Upper lobe of left lung (tissue), 6 donors: ENCODE data around the gene PLEKHG4B. TPM values are rescaled to one million over a fixed set of nuclear protein-coding genes. Genes with fewer than 3 reads are reported as not detected.
A peak's percentile ranks its signal among the peaks of the same experiment; 100 is the strongest.
"Not testable (repeated sequence)": the region's sequence is repeated elsewhere in the genome, so short reads cannot be mapped to it uniquely, and the experiment has no call there.

Experiments
- ATAC-seq, 2 donors: fragments of 200-7000 bp; cut with Tn5 transposase; one replicate each; pipeline ENCODE4 v1.9.1; 2022; ENCODE audit warnings: mild to moderate bottlenecking in 2 of 2, moderate library complexity in 2 of 2; ENCODE audit not compliant: low FRiP score in 2 of 2
- DNase-seq, 2 donors: peaks; one replicate each; pipeline ENCODE4 v3.0.0-alpha.2; 2019 to 2020
- H3K27ac ChIP-seq, 4 donors: fragments of 200-600 bp; sonication (generic); one replicate each; pipeline ENCODE4 v1.5.1; 2016 to 2019
- H3K27me3 ChIP-seq, 4 donors: fragments of 200-600 bp; sonication (generic); one replicate each; pipeline ENCODE4 v1.5.1; 2017 to 2019
- H3K36me3 ChIP-seq, 4 donors: fragments of 200-600 bp; sonication (generic); one replicate each; pipeline ENCODE4 v1.5.1; 2016 to 2019
- H3K4me1 ChIP-seq, 4 donors: fragments of 200-600 bp; sonication (generic); one replicate each; pipeline ENCODE4 v1.5.1; 2018 to 2019
- H3K4me3 ChIP-seq, 4 donors: fragments of 200-600 bp; sonication (generic); one replicate each; pipeline ENCODE4 v1.5.1; 2017 to 2019; ENCODE audit warnings: mild to moderate bottlenecking in 2 of 4, moderate library complexity in 1 of 4
- H3K9me3 ChIP-seq, 4 donors: fragments of 200-600 bp; sonication (generic); one replicate each; pipeline ENCODE4 v1.5.1; 2018 to 2019
- EP300 ChIP-seq, 4 donors: sonication (generic); formaldehyde crosslinking; IDR thresholded peaks; one replicate each; pipeline ENCODE4 v1.5.1; 2017; ENCODE audit warnings: antibody characterized with exemption in 4 of 4, control low read depth in 2 of 4
- POLR2A ChIP-seq, 4 donors: fragments of 450-650 bp; IDR thresholded peaks; one replicate each; pipeline ENCODE4 v1.5.1; 2016 to 2017; ENCODE audit warnings: antibody characterized with exemption in 4 of 4, mild to moderate bottlenecking in 2 of 4
- POLR2AphosphoS5 ChIP-seq, 2 donors: sonication (generic); formaldehyde crosslinking; IDR thresholded peaks; one replicate each; pipeline ENCODE4 v1.5.1; 2017; ENCODE audit warnings: antibody characterized with exemption in 2 of 2
- WGBS, 2 donors: methylation state at CpG; one replicate each; pipeline ENCODE4 v1.1.5; 2017 to 2018; 5-methylcytosine and 5-hydroxymethylcytosine counted together
- total RNA-seq, 6 donors: library from RNA; depleted of rRNA in 4 of 6; stranded (reverse); fragments of >200 nt in 4 of 6; gene quantifications; one replicate each; pipeline versions ENCODE4 v1.1.0 to v1.2.1, GENCODE V29; 2016 to 2021
- TF ChIP-seq, protein P1 (sequence below), 6 experiments: fragments of 450-650 bp in 4 of 6; fragments of 200-600 bp in 2 of 6; sonication (generic) in 2 of 6; IDR thresholded peaks; one replicate each; pipeline ENCODE4 v1.5.1; 2016 to 2019; ENCODE audit warnings: antibody characterized with exemption in 6 of 6
- donor health status: DM: no; HTN: no; CAD: no; lungs with moderate emphysema.
- donor health status: DM: no; HTN: yes; CAD: no; lungs with severe emphysema.

Gene PLEKHG4B, protein sequence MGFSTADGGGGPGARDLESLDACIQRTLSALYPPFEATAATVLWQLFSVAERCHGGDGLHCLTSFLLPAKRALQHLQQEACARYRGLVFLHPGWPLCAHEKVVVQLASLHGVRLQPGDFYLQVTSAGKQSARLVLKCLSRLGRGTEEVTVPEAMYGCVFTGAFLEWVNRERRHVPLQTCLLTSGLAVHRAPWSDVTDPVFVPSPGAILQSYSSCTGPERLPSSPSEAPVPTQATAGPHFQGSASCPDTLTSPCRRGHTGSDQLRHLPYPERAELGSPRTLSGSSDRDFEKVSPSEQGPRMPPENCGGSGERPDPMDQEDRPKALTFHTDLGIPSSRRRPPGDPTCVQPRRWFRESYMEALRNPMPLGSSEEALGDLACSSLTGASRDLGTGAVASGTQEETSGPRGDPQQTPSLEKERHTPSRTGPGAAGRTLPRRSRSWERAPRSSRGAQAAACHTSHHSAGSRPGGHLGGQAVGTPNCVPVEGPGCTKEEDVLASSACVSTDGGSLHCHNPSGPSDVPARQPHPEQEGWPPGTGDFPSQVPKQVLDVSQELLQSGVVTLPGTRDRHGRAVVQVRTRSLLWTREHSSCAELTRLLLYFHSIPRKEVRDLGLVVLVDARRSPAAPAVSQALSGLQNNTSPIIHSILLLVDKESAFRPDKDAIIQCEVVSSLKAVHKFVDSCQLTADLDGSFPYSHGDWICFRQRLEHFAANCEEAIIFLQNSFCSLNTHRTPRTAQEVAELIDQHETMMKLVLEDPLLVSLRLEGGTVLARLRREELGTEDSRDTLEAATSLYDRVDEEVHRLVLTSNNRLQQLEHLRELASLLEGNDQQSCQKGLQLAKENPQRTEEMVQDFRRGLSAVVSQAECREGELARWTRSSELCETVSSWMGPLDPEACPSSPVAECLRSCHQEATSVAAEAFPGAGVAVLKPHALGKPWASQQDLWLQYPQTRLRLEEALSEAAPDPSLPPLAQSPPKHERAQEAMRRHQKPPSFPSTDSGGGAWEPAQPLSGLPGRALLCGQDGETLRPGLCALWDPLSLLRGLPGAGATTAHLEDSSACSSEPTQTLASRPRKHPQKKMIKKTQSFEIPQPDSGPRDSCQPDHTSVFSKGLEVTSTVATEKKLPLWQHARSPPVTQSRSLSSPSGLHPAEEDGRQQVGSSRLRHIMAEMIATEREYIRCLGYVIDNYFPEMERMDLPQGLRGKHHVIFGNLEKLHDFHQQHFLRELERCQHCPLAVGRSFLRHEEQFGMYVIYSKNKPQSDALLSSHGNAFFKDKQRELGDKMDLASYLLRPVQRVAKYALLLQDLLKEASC (N-terminal part only)
- 1 to 10 TPM in 5 of 6 donors, under 1 TPM in 1; 0.40 to 5.9 (median 2.9) TPM for total RNA-seq

DNA sequence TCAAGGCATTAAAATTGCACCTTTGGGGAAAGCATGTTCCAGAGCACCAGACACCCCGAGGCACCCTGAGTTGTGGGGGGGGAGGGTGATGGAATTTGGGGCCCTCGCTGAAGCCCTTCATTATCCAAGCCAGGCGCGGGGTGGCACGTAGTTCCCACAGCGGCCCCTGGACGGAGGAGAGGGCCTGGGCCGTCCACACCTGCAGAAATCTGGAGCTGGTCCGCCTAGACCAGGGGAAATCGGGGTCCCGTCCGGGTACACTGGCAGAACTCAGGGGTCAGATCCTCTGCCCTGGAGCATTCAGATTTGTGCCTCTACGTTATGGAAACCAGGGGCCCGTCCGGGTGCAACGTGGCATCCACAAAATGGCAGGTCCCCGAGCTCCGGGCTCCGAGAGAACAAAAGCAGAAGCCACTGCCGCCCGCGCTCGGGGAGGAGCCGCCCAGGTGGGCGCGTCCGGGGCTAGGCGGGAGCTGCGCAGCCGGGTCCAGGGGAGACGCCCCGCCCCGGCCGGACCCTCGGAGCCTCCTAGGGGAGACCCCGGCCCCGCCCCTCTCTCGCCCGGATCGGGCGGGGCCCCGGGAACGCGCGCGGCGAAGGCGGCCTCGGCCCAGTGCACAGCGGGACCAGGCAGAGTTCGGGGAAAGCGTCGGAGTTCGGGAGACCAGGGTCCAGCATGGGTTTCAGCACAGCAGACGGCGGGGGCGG, at the start of gene PLEKHG4B:
TSS of gene PLEKHG4B (plus strand) at position 613 of the 708 bp plus-strand sequence. CDS start at position 677, 64 bp downstream.
- TF ChIP-seq POLR2A (IDR thresholded peaks at IDR 0.05) (no peak), POLR2AphosphoS5 (IDR thresholded peaks at IDR 0.05) (no peak), EP300 (IDR thresholded peaks at IDR 0.05) (no peak)
- TF ChIP-seq, protein P1, sequence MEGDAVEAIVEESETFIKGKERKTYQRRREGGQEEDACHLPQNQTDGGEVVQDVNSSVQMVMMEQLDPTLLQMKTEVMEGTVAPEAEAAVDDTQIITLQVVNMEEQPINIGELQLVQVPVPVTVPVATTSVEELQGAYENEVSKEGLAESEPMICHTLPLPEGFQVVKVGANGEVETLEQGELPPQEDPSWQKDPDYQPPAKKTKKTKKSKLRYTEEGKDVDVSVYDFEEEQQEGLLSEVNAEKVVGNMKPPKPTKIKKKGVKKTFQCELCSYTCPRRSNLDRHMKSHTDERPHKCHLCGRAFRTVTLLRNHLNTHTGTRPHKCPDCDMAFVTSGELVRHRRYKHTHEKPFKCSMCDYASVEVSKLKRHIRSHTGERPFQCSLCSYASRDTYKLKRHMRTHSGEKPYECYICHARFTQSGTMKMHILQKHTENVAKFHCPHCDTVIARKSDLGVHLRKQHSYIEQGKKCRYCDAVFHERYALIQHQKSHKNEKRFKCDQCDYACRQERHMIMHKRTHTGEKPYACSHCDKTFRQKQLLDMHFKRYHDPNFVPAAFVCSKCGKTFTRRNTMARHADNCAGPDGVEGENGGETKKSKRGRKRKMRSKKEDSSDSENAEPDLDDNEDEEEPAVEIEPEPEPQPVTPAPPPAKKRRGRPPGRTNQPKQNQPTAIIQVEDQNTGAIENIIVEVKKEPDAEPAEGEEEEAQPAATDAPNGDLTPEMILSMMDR (IDR thresholded peaks at IDR 0.05), result no peak
- Histone ChIP-seq H3K27me3 (peaks cover 0 to 16% (median 5%) of the 10 kb centered on the region in 4 donors), H3K27ac (no peak within 1 kb of the TSS), H3K4me1 (peaks cover 0 to 15% (median 5%) of the 10 kb centered on the region in 4 donors), H3K36me3 (no peaks in the 10 kb centered on the region), H3K9me3 (no peaks in the 10 kb centered on the region), H3K4me3 (peak within 1 kb of the TSS in 3 of 4 donors; percentile 32 to 53 (median 49))
- DNase-seq (peak in 1 of 2 donors; percentile 86), ATAC-seq (peak in 1 of 2 donors; percentile 54)
- WGBS, 2 donors, result 12 to 16% methylated on average over 16 to 37 of the region's 57 CpGs

DNA sequence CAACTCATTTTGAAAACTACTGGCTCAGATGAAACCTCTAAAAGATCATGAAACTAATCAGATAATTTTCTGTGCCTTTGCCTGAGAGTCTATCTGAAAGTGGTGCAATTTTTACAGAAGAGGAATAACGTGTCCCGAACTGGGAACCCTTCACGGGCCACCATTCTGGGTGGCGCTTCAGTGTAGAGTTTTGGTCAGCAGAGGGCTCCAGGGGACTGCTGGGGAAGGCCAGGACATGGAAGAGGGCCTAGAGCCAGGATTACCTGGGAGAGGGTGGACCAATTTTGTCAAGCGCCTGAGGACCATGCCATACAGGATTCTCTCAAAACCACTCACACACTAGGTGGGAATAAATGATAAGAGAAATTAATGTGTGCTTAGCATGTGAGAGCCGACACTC, 49.7 kb upstream of the PLEKHG4B start:
- WGBS, 2 donors, result 35 to 39% methylated on average over 6 of the region's 6 CpGs
- H3K4me3 ChIP-seq, result no peak overlapping the region
- H3K4me1 ChIP-seq, result no peaks in the 10 kb centered on the region
- peak in 1 of 2 donors; percentile 63 for ATAC-seq
- no peak overlapping the region for H3K27ac ChIP-seq
- H3K27me3 ChIP-seq, result no peaks in the 10 kb centered on the region
- H3K36me3 ChIP-seq, result no peaks in the 10 kb centered on the region
- no peaks in the 10 kb centered on the region for H3K9me3 ChIP-seq
- TF ChIP-seq, protein P1 (IDR thresholded peaks at IDR 0.05), result peak in 2 of 6 experiments; percentile 13 to 16
- no peak for TF ChIP-seq POLR2A (IDR thresholded peaks at IDR 0.05)
- DNase-seq, result no peak

DNA sequence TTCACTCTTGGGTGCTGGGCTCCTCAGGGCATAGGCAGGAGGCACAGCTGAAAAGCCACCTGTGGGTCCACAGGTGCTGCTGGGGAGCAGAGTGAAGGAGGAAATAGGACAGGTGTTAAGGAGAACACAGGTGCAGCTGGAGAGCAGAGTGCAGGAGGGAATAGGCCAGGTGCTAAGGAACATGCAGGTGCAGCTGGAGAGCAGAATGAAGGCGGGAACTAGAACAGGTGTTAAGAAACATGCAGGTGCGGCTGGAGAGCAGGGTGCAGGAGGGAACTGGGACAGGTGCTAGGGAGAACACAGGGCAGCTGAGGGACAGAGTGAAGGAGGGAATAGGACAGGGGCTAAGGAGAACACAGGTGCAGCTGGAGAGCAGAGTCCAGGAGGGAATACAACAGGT, 43.8 kb upstream of the PLEKHG4B start:
- H3K27ac ChIP-seq, result no peak overlapping the region
- H3K9me3 ChIP-seq, result no peaks in the 10 kb centered on the region
- H3K4me3 ChIP-seq, result no peak overlapping the region
- no peaks in the 10 kb centered on the region for H3K36me3 ChIP-seq
- peaks cover 0 to 5% (median 3%) of the 10 kb centered on the region in 4 donors for H3K4me1 ChIP-seq
- DNase-seq (no peak), ATAC-seq (peak in 1 of 2 donors; percentile 43)
- TF ChIP-seq POLR2AphosphoS5 (IDR thresholded peaks at IDR 0.05) (no peak), EP300 (IDR thresholded peaks at IDR 0.05) (no peak), POLR2A (IDR thresholded peaks at IDR 0.05) (no peak)
- TF ChIP-seq, protein P1 (IDR thresholded peaks at IDR 0.05), result no peak
- WGBS, 2 donors, result 33 to 38% methylated on average over 2 of the region's 2 CpGs
- H3K27me3 ChIP-seq, result peaks cover 0 to 8% (median 4%) of the 10 kb centered on the region in 4 donors

DNA sequence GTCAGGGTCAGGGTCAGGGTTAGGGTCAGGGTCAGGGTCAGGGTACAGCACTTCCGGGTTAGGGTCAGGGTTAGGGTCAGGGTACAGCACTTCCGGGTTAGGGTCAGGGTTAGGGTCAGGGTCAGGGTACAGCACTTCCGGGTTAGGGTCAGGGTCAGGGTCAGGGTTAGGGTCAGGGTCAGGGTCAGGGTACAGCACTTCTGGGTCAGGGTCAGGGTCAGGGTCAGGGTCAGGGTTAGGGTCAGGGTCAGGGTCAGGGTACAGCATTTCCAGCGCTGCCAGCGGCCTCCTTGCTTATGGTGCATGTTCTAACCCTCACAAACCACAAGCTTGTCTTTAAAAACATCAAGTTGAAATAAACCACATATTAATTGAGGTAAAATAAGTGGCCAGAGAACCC, 42.4 kb upstream of the PLEKHG4B start:
- not testable (repeated sequence) for H3K36me3 ChIP-seq, H3K27ac ChIP-seq, H3K9me3 ChIP-seq, H3K4me3 ChIP-seq, DNase-seq, ATAC-seq
- H3K27me3 ChIP-seq, result peaks cover 0 to 21% (median 13%) of the 10 kb centered on the region in 4 donors
- 81 to 86% methylated on average over 4 to 5 of the region's 5 CpGs for WGBS, 2 donors
- peaks cover 3 to 18% (median 13%) of the 10 kb centered on the region in 4 donors for H3K4me1 ChIP-seq
